Breast epithelium (tissue), 4 donors: ENCODE data around the gene PPARD. TPM values are rescaled to one million over a fixed set of nuclear protein-coding genes. Genes with fewer than 3 reads are reported as not detected.

ENCODE experiments used
- DNase-seq, 2 donors: peaks; one replicate each; pipeline ENCODE4 v3.0.0-alpha.2; 2019; ENCODE audit warnings: low spot score in 2 of 2
- H3K27ac ChIP-seq, 2 donors: fragments of 200-600 bp; sonication (generic) in 1 of 2; one replicate each; pipeline ENCODE4 v1.5.1; 2016 to 2019; ENCODE audit warnings: mild to moderate bottlenecking in 1 of 2
- H3K27me3 ChIP-seq, 2 donors: fragments of 200-600 bp; sonication (generic) in 1 of 2; one replicate each; pipeline versions ENCODE4 v1.5.1 to v1.6.0; 2017 to 2019; ENCODE audit warnings: control low read depth in 1 of 2, mild to moderate bottlenecking in 1 of 2
- H3K36me3 ChIP-seq: fragments of 200-600 bp; one replicate; pipeline ENCODE4 v1.5.1; 2019
- H3K4me1 ChIP-seq, 2 donors: fragments of 200-600 bp; sonication (generic); one replicate each; pipeline ENCODE4 v1.5.1; 2016 to 2019; ENCODE audit warnings: control low read depth in 1 of 2
- H3K4me3 ChIP-seq, 3 donors: fragments of 200-600 bp; sonication (generic); 1 replicate in 2 of 3; 2 replicates in 1 of 3; pipeline ENCODE4 v1.5.1; 2016 to 2019; ENCODE audit warnings: mild to moderate bottlenecking in 3 of 3, moderate library complexity in 2 of 3
- H3K9me3 ChIP-seq, 2 donors: fragments of 200-600 bp; sonication (generic) in 1 of 2; one replicate each; pipeline ENCODE4 v1.5.1; 2016 to 2019; ENCODE audit warnings: control low read depth in 1 of 2
- CTCF ChIP-seq, 3 donors: fragments of 450-650 bp; IDR thresholded peaks; one replicate each; pipeline ENCODE4 v1.5.1; 2016 to 2017; ENCODE audit warnings: antibody characterized with exemption in 3 of 3, mild to moderate bottlenecking in 3 of 3, moderate library complexity in 3 of 3
- POLR2A ChIP-seq: fragments of 450-650 bp; IDR thresholded peaks from one replicate; pipeline ENCODE4 v1.6.1; 2016; ENCODE audit warnings: antibody characterized with exemption, mild to moderate bottlenecking, moderate library complexity
- POLR2AphosphoS5 ChIP-seq, 3 donors: sonication (generic); formaldehyde crosslinking; IDR thresholded peaks; one replicate each; pipeline ENCODE4 v1.6.1; 2017; ENCODE audit warnings: antibody characterized with exemption in 3 of 3
- intact Hi-C: fragments of 100-400 bp; cut with DNase I; formaldehyde crosslinking; loops from one replicate; pipeline ENCODE4 v1.15.1; 2023; ENCODE audit warnings: low total_unique reads
- total RNA-seq, 3 donors: library from RNA; depleted of rRNA; stranded (reverse); fragments of >200 nt; gene quantifications; one replicate each; pipeline ENCODE4 v1.1.0, GENCODE V29; 2016

Gene PPARD
- total RNA-seq, 3 donors from 2014 or later = 7.2 to 11.1 (median 10.7) TPM

GRCh38 chr6:35370785-35371493 lies 28.6 kb downstream of the PPARD start:
- Histone ChIP-seq H3K27me3 (no peaks in the 10 kb centered on the region), H3K27ac (no peak overlapping the region), H3K9me3 (no peaks in the 10 kb centered on the region), H3K4me1 (peaks cover 0 to 7% of the 10 kb centered on the region in 2 donors), H3K36me3 (no peaks in the 10 kb centered on the region), H3K4me3 (no peak overlapping the region)
- no peak for DNase-seq
- TF ChIP-seq CTCF (IDR thresholded peaks at IDR 0.05) (no peak), POLR2AphosphoS5 (IDR thresholded peaks at IDR 0.05) (no peak), POLR2A (no peak)
- intact Hi-C loops = no loop called here

- no peak overlapping the region for H3K27ac ChIP-seq
- H3K4me3 ChIP-seq = no peak overlapping the region
- H3K27me3 ChIP-seq = no peaks in the 10 kb centered on the region
- DNase-seq = no peak
- TF ChIP-seq CTCF (IDR thresholded peaks at IDR 0.05) (no peak), POLR2A (no peak), POLR2AphosphoS5 (IDR thresholded peaks at IDR 0.05) (no peak)
- H3K4me1 ChIP-seq = peaks cover 0 to 7% of the 10 kb centered on the region in 2 donors
- no peaks in the 10 kb centered on the region for H3K9me3 ChIP-seq
- intact Hi-C loops = no loop called here
- no peaks in the 10 kb centered on the region for H3K36me3 ChIP-seq
These were observed 29.3 kb downstream of the PPARD start for GRCh38 chr6:35371494-35372262.

- intact Hi-C loops = no loop called here
- Histone ChIP-seq H3K4me3 (no peak overlapping the region), H3K9me3 (no peaks in the 10 kb centered on the region), H3K27me3 (no peaks in the 10 kb centered on the region), H3K4me1 (peaks cover 0 to 7% of the 10 kb centered on the region in 2 donors), H3K36me3 (no peaks in the 10 kb centered on the region), H3K27ac (no peak overlapping the region)
- no peak for DNase-seq
- TF ChIP-seq CTCF (IDR thresholded peaks at IDR 0.05) (no peak), POLR2AphosphoS5 (IDR thresholded peaks at IDR 0.05) (no peak), POLR2A (no peak)
These were observed 30.3 kb downstream of the PPARD start for GRCh38 chr6:35372633-35373032.

- H3K4me3 ChIP-seq = no peak overlapping the region
- TF ChIP-seq POLR2A = no peak
- no peaks in the 10 kb centered on the region for H3K36me3 ChIP-seq
- no peaks in the 10 kb centered on the region for H3K9me3 ChIP-seq
- DNase-seq = no peak
- H3K4me1 ChIP-seq = no peaks in the 10 kb centered on the region
- H3K27me3 ChIP-seq = no peaks in the 10 kb centered on the region
- H3K27ac ChIP-seq = no peak overlapping the region
- intact Hi-C loops = no loop called here
These were observed 33.9 kb downstream of the PPARD start for GRCh38 chr6:35376281-35376680.

GRCh38 chr6:35377002-35377401 lies 34.6 kb downstream of the PPARD start:
- Histone ChIP-seq H3K9me3 (no peaks in the 10 kb centered on the region), H3K4me3 (no peak overlapping the region), H3K27ac (no peak overlapping the region)

More at GRCh38 chr6:35377002-35377401, 34.6 kb downstream of the PPARD start:
- intact Hi-C loops = no loop called here
- H3K36me3 ChIP-seq = no peaks in the 10 kb centered on the region
- H3K27me3 ChIP-seq = no peaks in the 10 kb centered on the region
- TF ChIP-seq POLR2AphosphoS5 (IDR thresholded peaks at IDR 0.05) (no peak), CTCF (IDR thresholded peaks at IDR 0.05) (no peak), POLR2A (no peak)
- H3K4me1 ChIP-seq = no peaks in the 10 kb centered on the region
- DNase-seq = no peak
